ENCODE measurements around the gene AOPEP. TPM values are rescaled to one million over a fixed set of nuclear protein-coding genes. Genes with fewer than 3 reads are reported as not detected.

AOPEP gene
- polyA plus RNA-seq, 2 of the 4 experiments (the other 2 are of a cell fraction): 226 to 266 TPM

GRCh38 chr9:94864862-94865509 is 138.5 kb downstream of the AOPEP start:
- peak overlapping the region; percentile 64 for H3K4me2 ChIP-seq
- 23% methylated on average over 8 of the region's 8 CpGs for WGBS (ENCODE audit: missing lambda C conversion rate)
- TF ChIP-seq HOXA7 (CRISPR knock-in tag; IDR thresholded peaks at IDR 0.05) (0 out of 2 replicates have a peak, but pooled peaks have one; percentile 52), SMC3 (IDR thresholded peaks at IDR 0.05) (no peak)
- no peak for ATAC-seq
- no peak overlapping the region for H3K4me3 ChIP-seq
- DNase-seq (ENCODE audit: low read depth in 1 of 2, low spot score in 1 of 2): no peak
- no peak for FAIRE-seq
- CTCF ChIA-PET: interaction anchor here (0.9 to 2.3 kb wide), 3 partner anchors 8 to 82 kb away, joined by 3 to 14 read pairs (median 4); no protein-coding TSS in a partner anchor
- peak overlapping the region; percentile 92 to 97 for H3K27ac ChIP-seq
- peaks cover 80% of the 10 kb centered on the region for H3K4me1 ChIP-seq
- POLR2A ChIA-PET: interaction anchor here (0.9 to 4.0 kb wide), 2 partner anchors 57 to 141 kb away, joined by 3 to 27 read pairs; no protein-coding TSS in a partner anchor
- no peaks in the 10 kb centered on the region for H3K9me3 ChIP-seq

GRCh38 chr9:94865582-94866452 is 139.3 kb downstream of the AOPEP start:
- POLR2A ChIA-PET: interaction anchor here (0.9 to 4.0 kb wide), 9 partner anchors 34 to 182 kb away, joined by 3 to 36 read pairs (median 20); no protein-coding TSS in a partner anchor
- Histone ChIP-seq H3K9me3 (no peaks in the 10 kb centered on the region), H3K4me3 (no peak overlapping the region), H3K4me2 (peak overlapping the region; percentile 64), H3K27ac (peak overlapping the region; percentile 92 to 97), H3K4me1 (peaks cover 88% of the 10 kb centered on the region)
- 0 out of 2 replicates have a peak, but pooled peaks have one; percentile 31 for TF ChIP-seq HOXA7 (CRISPR knock-in tag; IDR thresholded peaks at IDR 0.05)
- TF ChIP-seq CEBPB (IDR thresholded peaks at IDR 0.05): 0 out of 4 replicates have a peak, but pooled peaks of 1 of the 2 experiments have one; percentile 26
- TF ChIP-seq JUNB (IDR thresholded peaks at IDR 0.05): no peak
- TF ChIP-seq ZNF302 (CRISPR knock-in tag; IDR thresholded peaks at IDR 0.05): peak; percentile 50
- TF ChIP-seq EHF (CRISPR knock-in tag; IDR thresholded peaks at IDR 0.05): peak; percentile 86
- no peak for TF ChIP-seq MAZ (IDR thresholded peaks at IDR 0.05; ENCODE audit: borderline replicate concordance, low read depth, low read length)
- peak; percentile 49; the same call in 1 of the 2 replicates for TF ChIP-seq NPAS2 (CRISPR knock-in tag; IDR thresholded peaks at IDR 0.05; ENCODE audit: borderline replicate concordance)
- TF ChIP-seq HOXB13 (CRISPR knock-in tag; IDR thresholded peaks at IDR 0.05; ENCODE audit: low read depth): peak; percentile 91
- no peak for TF ChIP-seq TP53 (CRISPR knock-in tag; IDR thresholded peaks at IDR 0.05)
- TF ChIP-seq ZSCAN20 (CRISPR knock-in tag; IDR thresholded peaks at IDR 0.05): 0 out of 2 replicates have a peak, but pooled peaks have one; percentile 31
- no peak for TF ChIP-seq RCOR1 (IDR thresholded peaks at IDR 0.05; ENCODE audit: low read depth, low read length)
- peak; percentile 77 for TF ChIP-seq MAX (IDR thresholded peaks at IDR 0.05)
- peak; percentile 92 for TF ChIP-seq HOXB5 (CRISPR knock-in tag; IDR thresholded peaks at IDR 0.05)
- 0 out of 5 replicates have a peak, but pooled peaks of 1 of the 2 experiments have one; percentile 2 for TF ChIP-seq RAD21 (conservative IDR thresholded peaks at IDR 0.05 in 1 of 2, IDR thresholded peaks at IDR 0.05 in 1 of 2)
- TF ChIP-seq FOXS1 (CRISPR knock-in tag; IDR thresholded peaks at IDR 0.05): peak; percentile 24; the same call in 1 of the 2 replicates
- TF ChIP-seq ATOH8 (CRISPR knock-in tag; IDR thresholded peaks at IDR 0.05; ENCODE audit: low read depth): peak; percentile 86
- peak; percentile 72; the same call in 1 of the 2 replicates for TF ChIP-seq HEYL (CRISPR knock-in tag; IDR thresholded peaks at IDR 0.05)
- DNase-seq (ENCODE audit: low read depth in 1 of 2, low spot score in 1 of 2) (peak in 1 of 2 experiments; percentile 62), ATAC-seq (no peak), FAIRE-seq (no peak)
- CTCF ChIA-PET: interaction anchor here (1.1 to 3.5 kb wide), 10 partner anchors 9 to 85 kb away, joined by 3 to 33 read pairs (median 4); no protein-coding TSS in a partner anchor
- 19% methylated on average over 9 of the region's 9 CpGs for WGBS (ENCODE audit: missing lambda C conversion rate)

- ChIA-PET CTCF (interaction anchor here (1.1 to 3.5 kb wide), 12 partner anchors 10 to 86 kb away, joined by 3 to 33 read pairs (median 4); no protein-coding TSS in a partner anchor), POLR2A (interaction anchor here (0.5 to 4.0 kb wide), 13 partner anchors 26 to 181 kb away, joined by 3 to 36 read pairs (median 11); no protein-coding TSS in a partner anchor)
- ATAC-seq (no peak), FAIRE-seq (no peak), DNase-seq (ENCODE audit: low read depth in 1 of 2, low spot score in 1 of 2) (no peak)
- no peak overlapping the region for H3K4me3 ChIP-seq
- TF ChIP-seq FOSL2 (IDR thresholded peaks at IDR 0.05) (no peak), FOSL2 (CRISPR knock-in tag; IDR thresholded peaks at IDR 0.05) (peak; percentile 86), RARB (CRISPR knock-in tag; IDR thresholded peaks at IDR 0.05) (no peak), HOXB5 (CRISPR knock-in tag; IDR thresholded peaks at IDR 0.05) (0 out of 2 replicates have a peak, but pooled peaks have one; percentile 25), CTCF (IDR thresholded peaks at IDR 0.05) (no peak), ZC3H11A (IDR thresholded peaks at IDR 0.05) (no peak), EP300 (IDR thresholded peaks at IDR 0.05) (no peak), FOXS1 (CRISPR knock-in tag; IDR thresholded peaks at IDR 0.05) (0 out of 2 replicates have a peak, but pooled peaks have one; percentile 9), HOXA7 (CRISPR knock-in tag; IDR thresholded peaks at IDR 0.05) (no peak; the same call in none of the 2 replicates), ESRRA (IDR thresholded peaks at IDR 0.05; ENCODE audit: borderline replicate concordance, low read length) (no peak), EHF (CRISPR knock-in tag; IDR thresholded peaks at IDR 0.05) (peak; percentile 11; the same call in 1 of the 2 replicates), CBX2 (IDR thresholded peaks at IDR 0.05; ENCODE audit: borderline replicate concordance, low read depth) (no peak), TFCP2L1 (CRISPR knock-in tag; IDR thresholded peaks at IDR 0.05) (peak; percentile 57; the same call in 1 of the 2 replicates), HOXB13 (CRISPR knock-in tag; IDR thresholded peaks at IDR 0.05; ENCODE audit: low read depth) (no peak), HEYL (CRISPR knock-in tag; IDR thresholded peaks at IDR 0.05) (peak; percentile 68; the same call in 1 of the 2 replicates)
- peak overlapping the region; percentile 94 to 97 for H3K27ac ChIP-seq
- peak overlapping the region; percentile 64 for H3K4me2 ChIP-seq
- H3K4me1 ChIP-seq: peaks cover 87% of the 10 kb centered on the region
- H3K9me3 ChIP-seq: no peaks in the 10 kb centered on the region
Measured at GRCh38 chr9:94866770-94867169, 140.3 kb downstream of the AOPEP start.
